OCI-LY3 (cell line): ENCODE results near the gene CADPS.

Source experiments
- H2AFZ ChIP-seq: fragments of 200-600, 300-600 bp; shearing (Covaris generic); 2 replicates; pipeline ENCODE4 v1.6.0; 2014; ENCODE audit warnings: antibody characterized with exemption, low read depth, low read length
- H3K27ac ChIP-seq: fragments of 200-600, 300-600 bp; sonication (generic); 2 replicates; pipeline ENCODE4 v1.5.1; 2014; ENCODE audit warnings: mild to moderate bottlenecking, low read length, moderate library complexity, mixed read lengths
- H3K27me3 ChIP-seq: fragments of 200-600, 300-600 bp; sonication (generic); 2 replicates; pipeline ENCODE4 v1.6.1; 2014; ENCODE audit warnings: low read depth, low read length, mixed read lengths
- H3K36me3 ChIP-seq: fragments of 200-600, 300-600 bp; sonication (generic); replicated peaks from 2 replicates; pipeline ENCODE3; 2014; ENCODE audit warnings: low read depth, low read length, mixed read lengths
- H3K4me1 ChIP-seq: fragments of 300-600, 200-600 bp; sonication (generic); 2 replicates; pipeline ENCODE4 v1.6.1; 2014; ENCODE audit warnings: low read length, mixed read lengths
- H3K4me2 ChIP-seq: fragments of 200-600, 300-600 bp; sonication (generic); 2 replicates; pipeline ENCODE4 v1.6.1; 2014; ENCODE audit warnings: low read length, mixed read lengths
- H3K4me3 ChIP-seq: fragments of 300-600, 200-600 bp; sonication (generic); 2 replicates; pipeline ENCODE4 v1.5.1; 2014; ENCODE audit warnings: antibody characterized with exemption, mild to moderate bottlenecking, low read length, moderate library complexity
- H3K79me2 ChIP-seq: fragments of 300-600, 200-600 bp; shearing (Covaris generic); 2 replicates; pipeline ENCODE4 v1.6.1; 2014; ENCODE audit warnings: mild to moderate bottlenecking, low read length, mixed read lengths
- H3K9ac ChIP-seq: fragments of 300-600, 200-600 bp; shearing (Covaris generic); 2 replicates; pipeline ENCODE4 v1.6.0; 2014; ENCODE audit warnings: mild to moderate bottlenecking, low read length, moderate library complexity
- H3K9me3 ChIP-seq: fragments of 200-600, 300-600 bp; shearing (Covaris generic); 2 replicates; pipeline ENCODE4 v1.6.1; 2014; ENCODE audit warnings: low read length, mixed read lengths; ENCODE audit not compliant: insufficient read depth
- H4K20me1 ChIP-seq: fragments of 200-600, 300-600 bp; sonication (generic); 2 replicates; pipeline ENCODE4 v1.6.1; 2016; ENCODE audit warnings: low read length, mixed read lengths; ENCODE audit not compliant: insufficient read depth
- CTCF ChIP-seq: fragments of 200-600, 300-600 bp; sonication (generic); IDR thresholded peaks from 2 replicates; pipeline ENCODE4 v1.5.1; 2014; ENCODE audit warnings: antibody characterized with exemption, low read length, low read depth
- EZH2phosphoT487 ChIP-seq: fragments of 200-600 bp; shearing (Covaris generic); IDR thresholded peaks from 2 replicates; pipeline ENCODE4 v1.6.1; 2018; ENCODE audit warnings: antibody characterized with exemption, mixed run types, low read depth

CADPS gene

GRCh38 chr3:62479326-62479725 is 395.9 kb downstream of the CADPS start:
- peaks cover 4% of the 10 kb centered on the region; the same call in 1 of the 2 replicates for H3K4me1 ChIP-seq
- H3K4me3 ChIP-seq = no peak overlapping the region
- H3K79me2 ChIP-seq = no peaks in the 10 kb centered on the region
- peaks cover 21% of the 10 kb centered on the region for H3K27me3 ChIP-seq
- no peak overlapping the region for H3K27ac ChIP-seq
- H4K20me1 ChIP-seq = no peaks in the 10 kb centered on the region
- TF ChIP-seq EZH2phosphoT487 = no peak
- no peaks in the 10 kb centered on the region for H3K9me3 ChIP-seq
- no peak overlapping the region for H3K9ac ChIP-seq
- H3K36me3 ChIP-seq = no peaks in the 10 kb centered on the region
- H3K4me2 ChIP-seq = no peak overlapping the region
- H2AFZ ChIP-seq = no peak overlapping the region

- H3K4me2 ChIP-seq = no peak overlapping the region
- no peak overlapping the region for H3K27ac ChIP-seq
- no peak overlapping the region for H3K9ac ChIP-seq
- 0 out of 2 replicates have a peak, but pooled peaks cover 11% of the 10 kb centered on the region for H3K27me3 ChIP-seq
- no peaks in the 10 kb centered on the region for H3K9me3 ChIP-seq
- no peaks in the 10 kb centered on the region for H3K79me2 ChIP-seq
- TF ChIP-seq CTCF (no peak), EZH2phosphoT487 (no peak)
- H3K4me3 ChIP-seq = no peak overlapping the region
- H3K36me3 ChIP-seq = no peaks in the 10 kb centered on the region
- H4K20me1 ChIP-seq = no peaks in the 10 kb centered on the region
- no peaks in the 10 kb centered on the region for H3K4me1 ChIP-seq
- no peak overlapping the region for H2AFZ ChIP-seq
These were observed 399.9 kb downstream of the CADPS start for GRCh38 chr3:62475306-62475705.

- TF ChIP-seq CTCF = no peak
- TF ChIP-seq EZH2phosphoT487 = no peak
- no peaks in the 10 kb centered on the region for H4K20me1 ChIP-seq
- H3K79me2 ChIP-seq = no peaks in the 10 kb centered on the region
- no peak overlapping the region for H3K9ac ChIP-seq
- no peaks in the 10 kb centered on the region for H3K9me3 ChIP-seq
- H3K27me3 ChIP-seq = peaks cover 17% of the 10 kb centered on the region; the same call in 1 of the 2 replicates
- H3K36me3 ChIP-seq = no peaks in the 10 kb centered on the region
- no peak overlapping the region for H3K4me2 ChIP-seq
- H3K4me1 ChIP-seq = no peaks in the 10 kb centered on the region
- no peak overlapping the region for H2AFZ ChIP-seq
- H3K4me3 ChIP-seq = no peak overlapping the region
- no peak overlapping the region for H3K27ac ChIP-seq
These were observed 407.1 kb downstream of the CADPS start for GRCh38 chr3:62467966-62468722.

- Histone ChIP-seq H3K4me1 (no peaks in the 10 kb centered on the region), H3K9ac (no peak overlapping the region), H2AFZ (no peak overlapping the region), H3K9me3 (no peaks in the 10 kb centered on the region), H3K4me2 (no peak overlapping the region), H3K79me2 (no peaks in the 10 kb centered on the region), H4K20me1 (no peaks in the 10 kb centered on the region), H3K27ac (no peak overlapping the region), H3K4me3 (no peak overlapping the region), H3K36me3 (no peaks in the 10 kb centered on the region), H3K27me3 (peaks cover 23% of the 10 kb centered on the region; the same call in 1 of the 2 replicates)
- TF ChIP-seq EZH2phosphoT487 (no peak), CTCF (no peak)
These were observed 412.4 kb downstream of the CADPS start for GRCh38 chr3:62462788-62463187.
